Measurements from ENCODE around the gene SIRPB2. TPM values are rescaled to one million over a fixed set of nuclear protein-coding genes. Genes with fewer than 3 reads are reported as not detected.

SIRPB2 gene
- total and polyA plus RNA-seq, 2 of the 8 experiments (the other 6 are each of a cell fraction or from before 2014, with no cell fraction given) = 0.28 TPM; not detected in 1

GRCh38 chr20:1528811-1529210 is 37.6 kb upstream of the SIRPB2 start:
- Histone ChIP-seq H4K91ac (replicated peaks; ENCODE audit: insufficient read length, low read length) (no peak overlapping the region), H2AK5ac (ENCODE audit: low read depth, low read length) (no peak overlapping the region), H3K27ac (ENCODE audit: low read depth, low read length) (no peak overlapping the region), H2BK120ac (replicated peaks; ENCODE audit: low read depth, low read length) (no peak overlapping the region), H3K18ac (ENCODE audit: extremely low read depth, low read length) (no peak overlapping the region), H2BK12ac (ENCODE audit: low read depth, low read length) (no peak overlapping the region), H2BK15ac (ENCODE audit: low read length) (no peak overlapping the region), H3K56ac (replicated peaks; ENCODE audit: insufficient read length, low read depth, low read length) (no peak overlapping the region), H4K5ac (ENCODE audit: insufficient read length, low read depth, low read length) (no peak overlapping the region), H3K79me1 (ENCODE audit: low read depth, low read length) (no peaks in the 10 kb centered on the region), H3K27me3 (replicated peaks in 1 of 4; ENCODE audit: control insufficient read depth in 3 of 4, extremely low read depth in 1 of 4, insufficient read depth in 3 of 4, low read length in 3 of 4) (no peaks in the 10 kb centered on the region), H3K4me1 (replicated peaks in 1 of 4; ENCODE audit: control insufficient read depth in 3 of 4, insufficient read depth in 4 of 4, low read length in 3 of 4) (no peaks in the 10 kb centered on the region; a peak in 1 of 7 replicates), H3K9ac (replicated peaks in 1 of 4; ENCODE audit: extremely low read depth in 1 of 4, low read depth in 3 of 4, low read length in 3 of 4) (no peak overlapping the region), H2BK5ac (ENCODE audit: low read depth, low read length) (no peak overlapping the region), H3K9me3 (ENCODE audit: insufficient read depth in 2 of 2, low read depth in 1 of 2, low read length in 1 of 2) (no peaks in the 10 kb centered on the region), H3K23me2 (ENCODE audit: low read depth, low read length) (no peaks in the 10 kb centered on the region), H3K4me2 (ENCODE audit: insufficient read depth in 1 of 2, low read depth in 2 of 2, low read length in 2 of 2) (no peak overlapping the region), H3K23ac (ENCODE audit: insufficient read length) (no peak overlapping the region), H3K36me3 (ENCODE audit: control insufficient read depth in 2 of 4, insufficient read depth in 4 of 4, low read length in 3 of 4) (no peaks in the 10 kb centered on the region), H3K4me3 (ENCODE audit: extremely low read depth in 1 of 4, insufficient read depth in 2 of 4, low read depth in 3 of 4, low read length in 4 of 4) (no peak overlapping the region), H2BK20ac (ENCODE audit: low read length) (no peak overlapping the region), H4K20me1 (replicated peaks in 1 of 2; ENCODE audit: control insufficient read depth in 1 of 2, insufficient read depth in 2 of 2, low read length in 2 of 2) (no peaks in the 10 kb centered on the region), H3K14ac (ENCODE audit: insufficient read length) (no peak overlapping the region), H4K8ac (ENCODE audit: extremely low read depth, insufficient read depth, low read length) (no peak overlapping the region), H3K79me2 (ENCODE audit: control insufficient read depth in 1 of 2, insufficient read depth in 2 of 2, low read length in 2 of 2) (no peaks in the 10 kb centered on the region), H2AFZ (ENCODE audit: low read length) (no peak overlapping the region), H3K4ac (replicated peaks; ENCODE audit: insufficient read length, low read depth, low read length) (no peak overlapping the region)
- ChIA-PET CTCF (ENCODE audit: partially characterized antibody) (interaction anchor here (1.2 to 2.3 kb wide), 4 partner anchors 14 to 236 kb away, joined by 3 to 6 read pairs (median 4); no protein-coding TSS in a partner anchor), POLR2A (ENCODE audit: partially characterized antibody) (no interaction called here)
- FAIRE-seq (no peak), DNase-seq (ENCODE audit: low read depth in 1 of 2, low spot score in 2 of 2) (no peak)
- 54% methylated on average over 1 of the region's 1 CpG; no CpG with 5 or more reads in 1 of the 2 experiments for WGBS, 2 experiments (ENCODE audit: extremely low coverage in 1 of 2, insufficient coverage in 1 of 2, insufficient read length in 1 of 2, insufficient replicate concordance in 2 of 2, low coverage in 1 of 2, low lambda C conversion rate in 2 of 2, missing lambda C conversion rate in 1 of 2)
- TF ChIP-seq POLR2AphosphoS5 (IDR thresholded peaks at IDR 0.05; ENCODE audit: low read depth, low read length) (no peak), EZH2 (IDR thresholded peaks at IDR 0.05; ENCODE audit: low read depth, low read length, severe bottlenecking) (no peak), BCL11A (IDR thresholded peaks at IDR 0.05; ENCODE audit: low read depth in 2 of 2, low read length in 2 of 2) (no peak), TBP (IDR thresholded peaks at IDR 0.05; ENCODE audit: low read depth, low read length) (no peak)

All from H1 (cell line).